HG02970 (cell line): ENCODE results near the gene GSTO1.
"Not testable (repeated sequence)": the region's sequence is repeated elsewhere in the genome, so short reads cannot be mapped to it uniquely, and the experiment has no call there.

Experiments used
- ATAC-seq: cut with Tn5 transposase; IDR thresholded peaks from one replicate; pipeline ENCODE4 v1.9.1; 2021; ENCODE audit warnings: mild to moderate bottlenecking, moderate library complexity, moderate number of reproducible peaks; ENCODE audit not compliant: unreplicated experiment, low FRiP score

GSTO1 gene

DNA sequence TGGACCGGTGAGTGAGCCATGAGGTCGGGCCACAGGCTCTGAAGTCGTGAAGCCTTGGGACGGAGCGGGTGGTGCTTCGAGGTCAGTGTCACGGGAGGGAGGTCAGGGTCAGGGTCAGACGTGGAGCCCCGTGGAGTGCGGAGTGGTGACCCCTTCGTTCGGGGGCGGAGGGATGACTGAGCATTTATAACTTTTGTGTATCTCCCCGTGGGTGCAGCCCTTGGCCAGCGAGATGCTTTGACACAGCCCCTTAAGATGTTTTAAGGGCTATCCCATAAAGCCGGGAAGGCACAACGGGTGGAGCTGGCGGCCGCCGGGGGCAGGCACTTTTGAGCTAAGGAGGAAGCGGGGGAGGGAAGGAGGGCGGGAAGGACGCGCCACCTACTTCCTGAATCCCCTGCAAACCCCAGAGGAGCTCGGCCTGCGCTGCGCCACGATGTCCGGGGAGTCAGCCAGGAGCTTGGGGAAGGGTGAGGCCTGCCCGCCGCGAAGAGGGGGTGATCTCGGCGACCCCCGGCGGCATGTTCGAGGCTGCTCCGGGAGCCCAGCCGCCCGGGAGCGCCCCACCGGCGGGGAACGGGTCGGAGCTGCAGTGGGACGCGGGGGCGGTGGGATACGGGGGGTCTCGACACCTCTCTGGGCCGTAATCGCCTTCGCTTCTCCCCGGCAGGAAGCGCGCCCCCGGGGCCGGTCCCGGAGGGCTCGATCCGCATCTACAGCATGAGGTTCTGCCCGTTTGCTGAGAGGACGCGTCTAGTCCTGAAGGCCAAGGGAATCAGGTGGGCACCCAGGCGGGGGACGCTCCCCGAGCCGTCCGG is at the start of gene GSTO1:
TSS of gene GSTO1 (plus strand) at position 400 of the 818 bp plus-strand sequence. CDS start at position 437, 37 bp downstream.
- no peak for ATAC-seq

DNA sequence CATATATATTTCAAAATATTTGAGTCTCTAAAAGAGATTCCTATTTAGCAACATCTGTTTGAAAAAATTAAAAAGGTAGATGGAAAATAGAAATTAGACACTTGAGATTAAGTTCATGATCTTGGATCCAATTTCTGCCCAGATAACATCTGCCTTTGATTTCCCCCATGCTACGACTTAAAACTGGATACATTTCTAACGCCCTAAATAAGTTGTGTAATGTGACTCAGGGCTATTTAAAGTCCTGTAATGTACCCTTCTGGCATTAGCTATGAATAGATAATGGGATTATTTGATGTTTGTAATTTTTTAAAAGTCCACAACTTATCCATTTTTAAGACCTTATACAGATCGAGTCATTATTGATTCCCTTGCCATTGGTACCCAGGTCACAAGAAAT is 46.0 kb upstream of the GSTO1 start:
- ATAC-seq: no peak

DNA sequence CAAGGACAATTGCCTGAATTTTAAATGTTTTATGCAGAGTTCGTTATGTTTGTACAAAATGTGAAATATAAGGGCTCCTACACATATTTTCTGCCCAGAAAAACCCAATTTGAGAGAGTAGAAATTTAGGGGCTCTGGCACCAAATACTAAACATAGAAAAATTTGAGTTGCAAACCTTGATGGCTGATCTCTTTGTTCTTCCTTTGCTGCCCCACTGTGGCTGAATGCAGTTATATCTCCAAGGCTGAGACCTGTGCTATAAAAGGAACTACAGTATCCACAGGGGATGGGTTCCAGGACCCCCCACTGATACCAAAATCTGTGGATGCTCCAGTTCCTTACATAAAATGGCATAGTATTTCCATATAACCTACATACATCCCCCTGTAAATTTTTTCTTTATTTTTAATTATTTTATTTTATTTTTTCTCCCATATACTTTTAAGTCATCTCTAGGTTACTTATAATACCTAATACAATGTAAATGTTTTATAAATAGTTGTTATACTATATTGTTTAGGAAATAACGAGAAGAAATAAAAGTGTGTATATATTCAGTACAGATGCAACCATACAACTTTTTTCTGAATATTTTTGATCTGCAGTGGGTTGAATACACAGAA is 45.0 kb upstream of the GSTO1 start:
- ATAC-seq: no peak

DNA sequence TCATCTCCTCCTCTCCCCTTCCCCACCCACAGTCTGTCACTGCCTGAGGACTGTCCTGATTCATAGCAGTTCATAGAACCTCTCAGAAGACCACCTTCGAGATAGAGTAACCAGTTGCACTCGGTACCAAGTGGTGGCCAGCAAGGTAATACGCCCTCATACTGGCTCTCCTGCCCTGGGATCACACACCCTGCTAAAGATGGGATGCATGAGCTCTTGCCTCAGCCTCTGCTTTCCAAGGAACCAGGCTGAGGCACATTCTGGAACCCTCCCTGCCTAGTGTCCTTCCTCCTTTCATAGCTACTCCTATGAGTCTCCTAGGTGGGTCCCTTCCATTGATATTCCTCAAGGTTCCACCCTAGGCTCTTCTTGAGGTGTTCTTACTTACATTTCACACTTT is 38.1 kb upstream of the GSTO1 start:
- ATAC-seq: no peak

- ATAC-seq: no peak
These were observed 35.9 kb upstream of the GSTO1 start for GRCh38 chr10:104218751-104219150.

GRCh38 chr10:104220522-104220921 is 34.2 kb upstream of the GSTO1 start:
- no peak for ATAC-seq

- no peak for ATAC-seq
These were observed 31.4 kb upstream of the GSTO1 start for GRCh38 chr10:104223304-104223703.

GRCh38 chr10:104230490-104230889 is 24.2 kb upstream of the GSTO1 start:
- ATAC-seq: no peak

- peak; percentile 100 for ATAC-seq
These were observed 22.7 kb upstream of the GSTO1 start, which contains the start of gene CFAP43 for GRCh38 chr10:104231784-104232612. Gene CFAP43, minus strand, starts transcription at chr10:104232364. Its CDS starts 118 bp downstream, at chr10:104232246.

GRCh38 chr10:104232613-104233102 is 22.0 kb upstream of the GSTO1 start:
- ATAC-seq: no peak

GRCh38 chr10:104233817-104234216 is 20.9 kb upstream of the GSTO1 start:
- ATAC-seq: no peak

GRCh38 chr10:104234934-104235333 is 19.8 kb upstream of the GSTO1 start:
- ATAC-seq: no peak

DNA sequence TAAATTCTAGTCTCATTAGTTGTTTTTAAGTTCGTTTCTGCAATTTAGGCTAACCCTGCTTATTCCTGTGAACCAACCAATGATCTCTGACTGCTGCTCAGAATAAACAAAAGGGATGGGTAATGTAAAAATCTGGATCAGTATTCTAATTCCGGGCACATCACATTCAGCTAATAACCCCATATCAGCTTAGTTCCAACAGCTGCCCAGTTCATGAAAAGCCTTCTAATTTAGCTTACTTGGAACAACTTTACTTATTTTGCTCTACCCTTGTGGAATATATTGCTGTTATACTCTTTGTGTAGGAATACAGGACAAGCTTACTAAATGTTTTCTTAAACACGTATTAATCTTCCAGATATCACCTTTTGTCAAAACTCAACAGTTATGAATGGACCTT is 18.9 kb upstream of the GSTO1 start:
- no peak for ATAC-seq

DNA sequence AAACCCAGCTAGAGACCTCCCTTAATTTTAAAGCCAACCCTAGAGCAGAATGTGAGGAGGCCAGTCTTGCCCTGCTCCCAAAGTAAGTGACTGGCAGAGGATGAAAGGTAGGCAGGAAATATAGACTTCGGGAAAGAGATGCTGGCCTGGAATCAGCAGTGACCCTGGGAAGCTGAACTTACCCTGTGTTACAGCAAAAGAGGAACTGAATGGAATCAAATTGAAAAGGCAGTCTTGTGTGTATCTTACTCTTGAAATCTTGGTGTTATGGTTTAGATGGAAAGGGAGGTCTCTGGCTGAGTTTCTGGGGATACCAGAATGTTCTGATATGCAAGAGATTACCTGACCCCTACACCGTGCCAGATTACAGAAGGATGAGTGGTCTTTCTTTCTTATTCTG is 14.6 kb upstream of the GSTO1 start:
- ATAC-seq: no peak

DNA sequence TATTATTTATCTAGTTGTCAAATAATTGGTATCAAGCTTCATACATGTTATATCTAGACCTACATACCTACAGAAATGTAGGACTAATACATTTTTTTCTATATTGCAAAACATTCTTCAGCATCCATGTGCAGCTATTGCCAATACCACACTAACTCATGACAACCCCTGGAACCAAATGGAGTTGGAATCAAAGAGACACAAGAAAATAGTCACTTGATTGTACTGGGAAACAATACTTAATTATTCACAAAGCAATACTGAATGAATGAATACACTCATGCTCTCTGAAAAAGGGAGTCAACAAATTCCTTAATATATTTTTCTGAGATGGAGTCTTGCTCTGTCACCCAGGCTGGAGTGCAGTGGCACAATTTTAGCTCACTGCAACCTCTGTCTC is 12.1 kb upstream of the GSTO1 start:
- no peak for ATAC-seq

GRCh38 chr10:104243009-104243408 is 11.7 kb upstream of the GSTO1 start:
- not testable (repeated sequence) for ATAC-seq

GRCh38 chr10:104243512-104243911 is 11.2 kb upstream of the GSTO1 start:
- no peak for ATAC-seq

GRCh38 chr10:104245066-104245632 is 9.5 kb upstream of the GSTO1 start:
- no peak for ATAC-seq

DNA sequence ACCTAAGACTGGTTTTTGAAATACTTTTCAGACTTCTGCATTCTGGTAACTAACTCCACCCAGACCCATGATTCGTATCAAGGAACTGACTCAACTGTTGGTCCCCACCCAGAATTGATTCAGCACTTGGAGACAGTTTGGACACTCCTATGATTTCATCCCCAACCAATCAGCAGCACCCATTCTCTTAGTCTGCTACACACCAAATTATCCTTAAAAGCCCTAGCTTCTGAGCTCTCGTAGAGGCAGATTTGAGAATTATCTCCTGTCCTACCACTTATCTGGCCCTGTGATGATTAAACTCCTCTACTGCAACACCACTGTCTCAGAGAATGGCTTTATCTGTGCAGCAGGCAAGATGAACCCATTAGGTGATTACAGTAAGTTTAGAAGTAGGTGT is 7.7 kb upstream of the GSTO1 start:
- no peak for ATAC-seq

GRCh38 chr10:104247513-104248146 is 7.1 kb upstream of the GSTO1 start:
- ATAC-seq: no peak
